NCI-H510A (cell line): ENCODE measurements around the gene KLHDC1.
"Not testable (repeated sequence)": the region's sequence is repeated elsewhere in the genome, so short reads cannot be mapped to it uniquely, and the experiment has no call there.

Experiments used
- DNase-seq: peaks from one replicate; lab custom pipeline; 2025; lab: John Stamatoyannopoulos, UW

The KLHDC1 gene

GRCh38 chr14:49692811-49693734 lies at the start of gene KLHDC1:
KLHDC1 (plus strand) TSS chr14:49693120; CDS start chr14:49693195, 75 bp downstream.
- DNase-seq: peak; percentile 73

- no peak for DNase-seq
Observed at GRCh38 chr14:49653508-49653907, 39.4 kb upstream of the KLHDC1 start.

GRCh38 chr14:49654511-49654910 lies 38.4 kb upstream of the KLHDC1 start:
- DNase-seq: no peak

- DNase-seq: not testable (repeated sequence)
Observed at GRCh38 chr14:49657500-49657899, 35.4 kb upstream of the KLHDC1 start.

- DNase-seq: no peak
Observed at GRCh38 chr14:49659526-49660455, 33.1 kb upstream of the KLHDC1 start.

GRCh38 chr14:49670475-49670874 lies 22.4 kb upstream of the KLHDC1 start:
- no peak for DNase-seq

- no peak for DNase-seq
Observed at GRCh38 chr14:49673586-49673985, 19.3 kb upstream of the KLHDC1 start.

- DNase-seq: no peak
Observed at GRCh38 chr14:49677643-49678042, 15.3 kb upstream of the KLHDC1 start.

GRCh38 chr14:49679271-49679670 lies 13.6 kb upstream of the KLHDC1 start:
- DNase-seq: no peak

- DNase-seq: no peak
Observed at GRCh38 chr14:49686425-49686824, 6.5 kb upstream of the KLHDC1 start.

GRCh38 chr14:49687942-49688700 lies 4.8 kb upstream of the KLHDC1 start, which contains the start of gene POLE2:
POLE2 (minus strand) TSS chr14:49688214; CDS start chr14:49688203, 11 bp downstream.
- peak; percentile 68 for DNase-seq

- DNase-seq: no peak
Observed at GRCh38 chr14:49688701-49689030, 4.3 kb upstream of the KLHDC1 start.

GRCh38 chr14:49691031-49691430 lies 1.9 kb upstream of the KLHDC1 start:
- DNase-seq: no peak

GRCh38 chr14:49692193-49692757 lies 645 bp upstream of the KLHDC1 start:
- DNase-seq: no peak

GRCh38 chr14:49693735-49694124 lies 810 bp downstream of the KLHDC1 start:
- not testable (repeated sequence) for DNase-seq

- no peak for DNase-seq
Observed at GRCh38 chr14:49702725-49703124, 9.8 kb downstream of the KLHDC1 start.

- DNase-seq: no peak
Observed at GRCh38 chr14:49703965-49704364, 11.0 kb downstream of the KLHDC1 start.

- DNase-seq: not testable (repeated sequence)
Observed at GRCh38 chr14:49704471-49704870, 11.6 kb downstream of the KLHDC1 start.

- not testable (repeated sequence) for DNase-seq
Observed at GRCh38 chr14:49710993-49711392, 18.1 kb downstream of the KLHDC1 start.

- DNase-seq: no peak
Observed at GRCh38 chr14:49720744-49721143, 27.8 kb downstream of the KLHDC1 start.

GRCh38 chr14:49721733-49722435 lies 29.0 kb downstream of the KLHDC1 start:
- not testable (repeated sequence) for DNase-seq
